Cortex of kidney (tissue), 1 donor: ENCODE results near the gene LUC7L.

Source experiments
- DNase-seq: peaks from one replicate; lab custom pipeline; 2025; lab: John Stamatoyannopoulos, UW

The LUC7L gene

DNA sequence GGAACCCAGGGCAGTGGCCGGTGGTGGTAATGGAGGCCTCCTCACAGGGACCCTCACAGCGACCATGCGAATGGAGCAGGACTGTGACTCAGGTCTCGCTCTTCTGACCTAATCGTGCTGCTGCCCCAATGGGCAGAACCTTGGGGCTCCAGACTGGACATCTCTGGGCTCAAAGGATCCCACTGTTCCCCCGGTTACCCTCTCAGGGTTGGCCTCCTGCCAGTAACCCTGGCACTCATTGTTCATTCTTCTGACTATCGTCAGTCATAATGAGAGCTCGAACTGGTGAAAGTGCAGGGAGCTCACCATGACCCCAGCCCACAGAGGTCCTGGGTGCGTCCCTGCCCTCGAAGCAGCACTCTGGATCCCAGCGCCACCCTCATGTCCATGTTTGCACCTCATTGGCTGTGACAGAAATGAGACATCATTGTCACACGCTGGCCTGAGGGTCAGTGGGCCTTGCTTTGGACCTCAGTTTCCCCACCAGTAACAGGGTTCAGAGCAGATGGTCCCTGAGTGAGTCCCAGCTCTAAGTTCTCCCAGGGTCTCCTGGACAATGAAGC lies 86.8 kb downstream of the LUC7L start:
- no peak for DNase-seq

GRCh38 chr16:140175-140857 lies 88.9 kb downstream of the LUC7L start:
- DNase-seq = no peak
